GM12878 (cell line): ENCODE results near the gene GPBAR1. TPM values are rescaled to one million over a fixed set of nuclear protein-coding genes. Genes with fewer than 3 reads are reported as not detected.

ENCODE experiments used
- ATAC-seq: fragments of 200-7000 bp; cut with Tn5 transposase; 3 replicates; pipeline ENCODE4 v1.9.1; 2020; ENCODE audit warnings: mild to moderate bottlenecking, moderate library complexity
- BruUV-seq: library from RNA; stranded (reverse); fragments of 400-500 nt; replicated peaks from 2 replicates; lab custom pipeline; 2021; lab: Mats Ljungman, UMichigan
- CTCF ChIA-PET: fragments of 300-600 bp; sonication (Branson Sonifier 250); formaldehyde crosslinking; extraction: SDS; loops from one replicate; lab custom pipeline; 2021; ENCODE audit warnings: inconsistent platforms; lab: Yijun Ruan, JAX
- POLR2A ChIA-PET: fragments of 350-600 bp; formaldehyde crosslinking; extraction: SDS; loops from one replicate; lab custom pipeline; 2021; ENCODE audit warnings: inconsistent platforms; lab: Charles Lee
- RAD21 ChIA-PET: fragments of 300-600 bp; sonication (Branson Sonifier 250); formaldehyde crosslinking; loops from one replicate; lab custom pipeline; 2023; ENCODE audit warnings: antibody characterized with exemption; ENCODE audit not compliant: unreplicated experiment; lab: Charles Lee
- SMC1A ChIA-PET: fragments of 300-600 bp; sonication (Branson Sonifier 250); formaldehyde crosslinking; loops from one replicate; lab custom pipeline; 2023; ENCODE audit not compliant: unreplicated experiment, uncharacterized antibody; lab: Charles Lee
- DNase-seq: peaks from one replicate; pipeline ENCODE4 v3.0.0-alpha.2; 2011; ENCODE audit warnings: low read depth, low spot score
- FAIRE-seq: peaks from 3 replicates; lab custom pipeline; 2011; peaks lifted over from hg19 to GRCh38; lab: Jason Lieb, UNC
- H2AFZ ChIP-seq: 2 replicates; pipeline ENCODE4 v1.6.0; 2011; ENCODE audit warnings: low read depth, low read length, control low read depth; ENCODE audit not compliant: control insufficient read depth
- H3K27ac ChIP-seq: 2 replicates; pipeline ENCODE4 v1.5.1; 2011; ENCODE audit warnings: control low read depth; ENCODE audit not compliant: control insufficient read depth, insufficient read depth
- H3K27me3 ChIP-seq, 2 experiments: replicated peaks in 1 of 2; 2 replicates each; pipeline versions ENCODE4 v1.6.0 to v1.6.1; 2011; ENCODE audit warnings: low read length in 1 of 2; ENCODE audit not compliant: control insufficient read depth in 2 of 2, insufficient read depth in 2 of 2
- H3K36me3 ChIP-seq, 2 experiments: 2 replicates each; pipeline ENCODE4 v1.5.1; 2011; ENCODE audit warnings: low read length in 1 of 2; ENCODE audit not compliant: control insufficient read depth in 2 of 2, insufficient read depth in 2 of 2
- H3K4me1 ChIP-seq: 2 replicates; pipeline ENCODE4 v1.6.1; 2011; ENCODE audit warnings: mild to moderate bottlenecking, low read length, moderate library complexity, mixed read lengths; ENCODE audit not compliant: control insufficient read depth, insufficient read depth
- H3K4me2 ChIP-seq: 2 replicates; pipeline ENCODE4 v1.6.0; 2011; ENCODE audit warnings: control low read depth; ENCODE audit not compliant: control insufficient read depth, insufficient read depth
- H3K4me3 ChIP-seq: fragments of 200-600 bp; sonication (generic); 2 replicates; pipeline ENCODE4 v1.5.1; 2016
- H3K79me2 ChIP-seq: 2 replicates; pipeline ENCODE4 v1.6.0; 2011; ENCODE audit warnings: low read length; ENCODE audit not compliant: control insufficient read depth, insufficient read depth
- H3K9ac ChIP-seq: 2 replicates; pipeline ENCODE4 v1.8.0; 2011; ENCODE audit warnings: low read length, control low read depth, mixed read lengths; ENCODE audit not compliant: control insufficient read depth, insufficient read depth
- H3K9me3 ChIP-seq: replicated peaks from 3 replicates; pipeline ENCODE4 v1.5.1; 2011; ENCODE audit warnings: mild to moderate bottlenecking, low read length; ENCODE audit not compliant: control insufficient read depth, insufficient read depth
- H4K20me1 ChIP-seq: 2 replicates; pipeline ENCODE4 v1.6.0; 2011; ENCODE audit not compliant: control insufficient read depth, insufficient read depth
- ATF7 ChIP-seq: fragments of 450-650 bp; IDR thresholded peaks from 2 replicates; pipeline ENCODE4 v1.6.1; 2016; ENCODE audit warnings: low read depth, mild to moderate bottlenecking
- CHD1 ChIP-seq: IDR thresholded peaks from 2 replicates; pipeline ENCODE4 v1.6.1; 2012; ENCODE audit warnings: low read depth, low read length, improper control_type of control experiment
- EP300 ChIP-seq, 2 experiments: fragments of 150-350 bp in 1 of 2; IDR thresholded peaks; 2 replicates each; pipeline ENCODE4 v1.6.1; 2011 to 2012; ENCODE audit warnings: low read depth in 2 of 2, low read length in 2 of 2, borderline replicate concordance in 1 of 2, improper control_type of control experiment in 1 of 2, inconsistent platforms in 1 of 2; ENCODE audit not compliant: control insufficient read depth in 1 of 2
- IRF3 ChIP-seq: fragments of 450-650 bp; IDR thresholded peaks from 2 replicates; pipeline ENCODE4 v1.6.1; 2014; ENCODE audit warnings: mild to moderate bottlenecking
- MTA2 ChIP-seq: fragments of 450-650 bp; IDR thresholded peaks from 2 replicates; pipeline ENCODE4 v1.6.1; 2016; ENCODE audit warnings: low read depth, mild to moderate bottlenecking, moderate library complexity
- NFIC ChIP-seq: IDR thresholded peaks from 2 replicates; pipeline ENCODE4 v1.6.1; 2012; ENCODE audit warnings: low read depth, mild to moderate bottlenecking, inconsistent platforms, low read length, moderate library complexity
- NFYB ChIP-seq: IDR thresholded peaks from 2 replicates; pipeline ENCODE4 v1.6.1; 2011; ENCODE audit warnings: low read depth, mild to moderate bottlenecking, low read length, improper control_type of control experiment, moderate library complexity; ENCODE audit not compliant: insufficient read depth
- NR2F1 ChIP-seq: fragments of 450-650 bp; conservative IDR thresholded peaks from 2 replicates; pipeline ENCODE4 v1.6.1; 2017; ENCODE audit warnings: mild to moderate bottlenecking
- PML ChIP-seq: IDR thresholded peaks from 2 replicates; pipeline ENCODE4 v1.6.1; 2012; ENCODE audit warnings: low read length, inconsistent platforms
- RBBP5 ChIP-seq: fragments of 200-600 bp; sonication (generic); conservative IDR thresholded peaks from 2 replicates; pipeline ENCODE4 v1.6.1; 2016
- SMAD1 ChIP-seq: fragments of 450-650 bp; IDR thresholded peaks from 2 replicates; pipeline ENCODE4 v1.6.1; 2018; ENCODE audit warnings: mild to moderate bottlenecking, low read depth; ENCODE audit not compliant: partially characterized antibody
- SUPT20H ChIP-seq: IDR thresholded peaks from 2 replicates; pipeline ENCODE4 v1.6.1; 2011; ENCODE audit warnings: low read depth, mild to moderate bottlenecking, low read length, moderate library complexity, borderline replicate concordance; ENCODE audit not compliant: control insufficient read depth
- SUZ12 ChIP-seq: fragments of 200-600 bp; sonication (generic); IDR thresholded peaks from one replicate; pipeline ENCODE4 v1.6.1; 2018; ENCODE audit warnings: antibody characterized with exemption, mild to moderate bottlenecking; ENCODE audit not compliant: unreplicated experiment
- ZBTB33 ChIP-seq: fragments of 450-650 bp; IDR thresholded peaks from 2 replicates; pipeline ENCODE4 v1.6.1; 2017; ENCODE audit warnings: mild to moderate bottlenecking
- ZNF24 ChIP-seq: fragments of 450-650 bp; IDR thresholded peaks from 2 replicates; pipeline ENCODE4 v1.6.1; 2017; ENCODE audit warnings: antibody characterized with exemption, mild to moderate bottlenecking
- ZSCAN29 ChIP-seq: fragments of 450-650 bp; IDR thresholded peaks from 2 replicates; pipeline ENCODE4 v1.6.1; 2017; ENCODE audit warnings: mild to moderate bottlenecking, moderate library complexity
- WGBS: methylation state at CpG from one replicate; pipeline ENCODE4 v1.1.6; 2016; ENCODE audit warnings: low lambda C conversion rate; ENCODE audit not compliant: insufficient replicate concordance, insufficient coverage; ENCODE audit errors: missing lambda C conversion rate; 5-methylcytosine and 5-hydroxymethylcytosine counted together
- in situ Hi-C: fragments of 300-500 bp; cut with MboI; formaldehyde crosslinking; loops from 9 replicates; pipeline ENCODE4 v1.14.3; 2018; ENCODE audit warnings: mixed read lengths
- intact Hi-C: fragments of 100-400 bp; cut with micrococcal nuclease; formaldehyde crosslinking; loops from one replicate; pipeline ENCODE4 v1.14.2; 2022; ENCODE audit not compliant: unreplicated experiment
- polyA plus RNA-seq, 11 experiments: library from polyadenylated mRNA; depleted of rRNA in 4 of 11; unstranded in 6 of 11; stranded (reverse) in 5 of 11; fragments of >200 nt; fragmentation: Nextera tagmentation in 4 of 11; fragmentation: Illumina TruSeq in 1 of 11; extraction: Ambion mirVana in 4 of 11; extraction: Trizol in 1 of 11; gene quantifications; 1 replicate in 1 of 11; 2 replicates in 10 of 11; pipeline versions ENCODE4 v1.2.1 to v1.2.3, GENCODE V29; 2011 to 2016; ENCODE audit warnings: inconsistent platforms in 2 of 11, missing spikeins in 2 of 11, low read depth in 1 of 11
- total RNA-seq, 4 experiments: library from RNA; depleted of rRNA in 3 of 4; stranded (reverse); fragments of >200 nt in 3 of 4; fragmentation: Illumina TruSeq in 1 of 4; extraction: Trizol in 1 of 4; gene quantifications; 2 replicates each; pipeline versions ENCODE4 v1.2.1 to v1.2.3, GENCODE V29; 2013 to 2021
- TF ChIP-seq, protein P1 (sequence below): fragments of 450-650 bp; formaldehyde crosslinking; IDR thresholded peaks from 2 replicates; pipeline ENCODE4 v1.5.0; 2022; ENCODE audit warnings: mild to moderate bottlenecking, missing genetic modification characterization

Gene GPBAR1
- total and polyA plus RNA-seq, 10 of the 15 experiments (the other 5 are each of a cell fraction or from before 2014, with no cell fraction given), result 0.03 to 0.36 (median 0.11) TPM; not detected in 3

DNA sequence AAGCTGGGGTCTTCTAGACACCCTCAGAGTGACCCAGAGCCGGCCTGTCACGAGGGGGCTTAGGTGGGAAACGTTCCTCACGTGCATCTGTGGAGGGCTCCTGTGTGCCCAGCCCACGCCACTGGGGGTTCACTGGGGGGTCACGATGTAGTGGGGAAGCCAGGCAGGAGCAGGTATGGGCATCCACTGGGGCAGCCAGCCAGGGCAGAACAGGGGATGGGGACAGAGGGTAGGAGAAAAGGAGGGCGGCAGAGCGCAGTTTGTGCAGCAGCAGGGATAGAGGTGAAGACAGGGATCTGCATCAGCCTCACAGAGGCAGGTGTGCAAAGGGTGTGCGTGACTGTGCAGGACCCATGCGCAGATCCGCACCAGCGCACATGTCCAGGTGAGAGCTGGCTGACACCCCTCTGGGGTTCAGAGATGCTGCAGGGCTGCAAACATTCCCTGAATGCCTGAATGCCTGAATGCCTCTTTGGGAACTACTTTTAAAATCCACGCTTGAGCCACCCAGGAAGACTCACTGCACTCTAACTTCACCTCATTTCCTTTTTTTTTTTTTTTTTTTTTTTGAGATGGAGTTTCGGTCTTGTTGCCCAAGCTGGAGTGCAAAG, 19.6 kb downstream of the GPBAR1 start:
- FAIRE-seq, result no peak
- in situ Hi-C loops (loop anchor here (25.0 kb wide), 1 partner anchor 107 kb away; the partner anchor contains the start of genes CTDSP1 and SLC11A1), intact Hi-C loops (no loop called here)
- no peak overlapping the region for H3K27ac ChIP-seq
- H3K27me3 ChIP-seq, result no peaks in the 10 kb centered on the region
- TF ChIP-seq ATF7, result no peak
- no peak for TF ChIP-seq ZBTB33
- TF ChIP-seq SUZ12, result no peak
- no peak for TF ChIP-seq SUPT20H
- TF ChIP-seq, protein P1, sequence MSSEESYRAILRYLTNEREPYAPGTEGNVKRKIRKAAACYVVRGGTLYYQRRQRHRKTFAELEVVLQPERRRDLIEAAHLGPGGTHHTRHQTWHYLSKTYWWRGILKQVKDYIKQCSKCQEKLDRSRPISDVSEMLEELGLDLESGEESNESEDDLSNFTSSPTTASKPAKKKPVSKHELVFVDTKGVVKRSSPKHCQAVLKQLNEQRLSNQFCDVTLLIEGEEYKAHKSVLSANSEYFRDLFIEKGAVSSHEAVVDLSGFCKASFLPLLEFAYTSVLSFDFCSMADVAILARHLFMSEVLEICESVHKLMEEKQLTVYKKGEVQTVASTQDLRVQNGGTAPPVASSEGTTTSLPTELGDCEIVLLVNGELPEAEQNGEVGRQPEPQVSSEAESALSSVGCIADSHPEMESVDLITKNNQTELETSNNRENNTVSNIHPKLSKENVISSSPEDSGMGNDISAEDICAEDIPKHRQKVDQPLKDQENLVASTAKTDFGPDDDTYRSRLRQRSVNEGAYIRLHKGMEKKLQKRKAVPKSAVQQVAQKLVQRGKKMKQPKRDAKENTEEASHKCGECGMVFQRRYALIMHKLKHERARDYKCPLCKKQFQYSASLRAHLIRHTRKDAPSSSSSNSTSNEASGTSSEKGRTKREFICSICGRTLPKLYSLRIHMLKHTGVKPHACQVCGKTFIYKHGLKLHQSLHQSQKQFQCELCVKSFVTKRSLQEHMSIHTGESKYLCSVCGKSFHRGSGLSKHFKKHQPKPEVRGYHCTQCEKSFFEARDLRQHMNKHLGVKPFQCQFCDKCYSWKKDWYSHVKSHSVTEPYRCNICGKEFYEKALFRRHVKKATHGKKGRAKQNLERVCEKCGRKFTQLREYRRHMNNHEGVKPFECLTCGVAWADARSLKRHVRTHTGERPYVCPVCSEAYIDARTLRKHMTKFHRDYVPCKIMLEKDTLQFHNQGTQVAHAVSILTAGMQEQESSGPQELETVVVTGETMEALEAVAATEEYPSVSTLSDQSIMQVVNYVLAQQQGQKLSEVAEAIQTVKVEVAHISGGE (CRISPR knock-in tag), result no peak
- TF ChIP-seq NFIC, result no peak
- no peak for TF ChIP-seq PML
- no peak for TF ChIP-seq RBBP5
- TF ChIP-seq IRF3, result no peak
- no peak for TF ChIP-seq EP300 (IDR thresholded peaks at IDR 0.05; ENCODE audit: borderline replicate concordance in 1 of 2, control insufficient read depth in 1 of 2, low read depth in 2 of 2, low read length in 2 of 2)
- TF ChIP-seq ZSCAN29, result no peak
- TF ChIP-seq NFYB, result no peak
- no peak for TF ChIP-seq ZNF24
- TF ChIP-seq NR2F1, result no peak
- no peak for TF ChIP-seq CHD1
- no peak for TF ChIP-seq SMAD1
- no peak for TF ChIP-seq MTA2
- no peak for ATAC-seq
- H3K4me3 ChIP-seq, result no peak overlapping the region
- H3K79me2 ChIP-seq, result peaks cover 11% of the 10 kb centered on the region
- SMC1A ChIA-PET, result interaction anchor here (0.7 kb wide), 1 partner anchor 98 kb away, joined by 3 read pairs; no protein-coding TSS in a partner anchor
- H3K9me3 ChIP-seq, result no peaks in the 10 kb centered on the region
- CTCF ChIA-PET, result no interaction called here
- no peak overlapping the region for H3K4me2 ChIP-seq
- DNase-seq, result no peak
- peaks cover 14 to 25% of the 10 kb centered on the region in 2 experiments for H3K36me3 ChIP-seq
- POLR2A ChIA-PET, result no interaction called here
- no peaks in the 10 kb centered on the region for H4K20me1 ChIP-seq
- RAD21 ChIA-PET, result no interaction called here
- no peak overlapping the region for H2AFZ ChIP-seq
- no peak overlapping the region for H3K9ac ChIP-seq
- peaks cover 14% of the 10 kb centered on the region for H3K4me1 ChIP-seq
- BruUV-seq, result no TSS peak
- 94% methylated on average over 13 of the region's 14 CpGs for WGBS
